ENCODE results near the gene DHX58. TPM values are rescaled to one million over a fixed set of nuclear protein-coding genes. Genes with fewer than 3 reads are reported as not detected.

DHX58 gene
- total RNA-seq, 1 donor from 2014 or later, result 10.6 TPM

DNA sequence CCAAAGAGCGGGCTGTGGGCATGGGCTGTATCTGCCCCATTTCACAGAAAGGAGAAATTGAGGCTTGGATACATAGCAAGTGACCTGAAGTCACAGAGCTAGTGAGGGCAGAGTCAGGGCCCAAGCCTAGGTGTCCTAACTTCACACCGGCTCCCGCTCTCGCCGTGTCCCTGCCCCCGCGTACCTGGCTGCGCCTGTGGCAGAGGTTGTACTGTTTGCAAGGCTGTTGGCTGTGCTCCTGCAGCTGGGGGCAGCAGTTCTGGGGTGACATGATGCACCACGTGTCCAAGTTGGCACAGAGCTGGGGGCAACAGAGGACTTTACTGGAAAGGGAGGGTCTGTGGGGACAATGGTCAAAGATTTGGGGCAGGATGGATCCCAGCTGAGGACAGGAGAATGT is 3.4 kb downstream of the DHX58 start:
- DNase-seq, result no peak

DNA sequence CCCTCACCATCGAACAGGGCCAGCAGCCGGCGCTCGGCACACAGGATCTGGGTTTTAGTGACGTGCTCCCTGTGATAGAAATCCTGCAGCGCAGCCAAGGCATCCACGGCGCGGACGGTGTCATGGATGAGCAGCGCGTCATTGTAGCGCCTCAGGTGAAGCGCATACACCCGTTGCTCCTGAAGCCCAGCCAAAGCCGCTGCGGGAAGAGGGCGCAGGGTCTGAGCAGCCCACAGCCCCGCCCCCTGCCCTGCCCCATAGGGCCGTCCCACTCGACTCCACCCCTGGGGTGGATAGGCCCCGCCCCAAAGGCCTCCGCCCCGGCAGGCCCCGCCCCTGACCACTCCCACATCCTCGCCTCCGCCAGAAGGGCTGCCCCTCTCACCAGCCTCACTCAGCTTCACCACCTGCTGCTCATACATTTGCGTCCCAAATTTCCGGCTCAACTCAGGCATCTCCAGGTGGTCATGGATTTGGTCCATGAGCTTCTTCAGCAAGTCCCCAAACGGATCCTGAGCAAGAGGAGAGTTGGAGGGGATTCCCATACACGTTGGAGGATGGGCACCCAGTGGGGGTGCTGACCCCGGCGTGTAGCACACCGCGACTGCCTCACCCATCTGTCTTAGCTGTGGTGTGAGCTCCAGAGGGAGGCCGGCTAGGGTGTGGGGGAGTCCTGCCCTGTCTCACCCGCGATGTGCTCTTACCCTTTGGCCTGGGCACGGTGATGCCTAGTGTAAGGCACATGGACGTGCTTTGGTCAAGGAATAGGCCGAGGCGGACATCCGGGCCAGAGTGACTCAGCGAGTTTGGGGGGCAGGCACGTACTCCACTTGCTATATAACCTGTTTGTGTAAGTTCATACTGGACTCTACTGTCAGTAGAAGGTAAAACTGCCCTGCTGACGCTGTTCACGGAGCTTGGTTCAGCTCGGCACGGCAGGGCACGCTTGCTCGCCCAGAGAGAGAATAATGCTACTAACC is 4.6 kb downstream of the DHX58 start:
- DNase-seq, result peak; percentile 70

DNA sequence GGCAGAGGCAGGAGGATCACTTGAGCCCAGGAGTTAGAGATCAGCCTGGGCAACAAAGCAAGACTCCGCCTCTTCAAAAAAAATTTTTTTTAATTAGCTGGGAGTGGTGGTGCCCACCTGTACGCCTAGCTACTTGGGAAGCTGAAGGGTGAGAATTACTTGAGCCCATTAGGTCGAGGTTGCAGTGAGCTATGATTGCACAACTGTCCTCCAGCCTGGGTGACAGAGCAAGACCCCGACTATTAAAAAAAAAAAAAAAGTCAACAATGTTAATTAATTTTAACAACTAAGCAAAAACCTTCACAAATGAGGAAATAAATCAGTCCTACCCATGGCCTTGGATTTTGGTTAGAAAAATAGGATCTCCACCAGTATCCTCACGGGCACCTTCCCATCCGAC is 5.4 kb downstream of the DHX58 start:
- no peak for DNase-seq

DNA sequence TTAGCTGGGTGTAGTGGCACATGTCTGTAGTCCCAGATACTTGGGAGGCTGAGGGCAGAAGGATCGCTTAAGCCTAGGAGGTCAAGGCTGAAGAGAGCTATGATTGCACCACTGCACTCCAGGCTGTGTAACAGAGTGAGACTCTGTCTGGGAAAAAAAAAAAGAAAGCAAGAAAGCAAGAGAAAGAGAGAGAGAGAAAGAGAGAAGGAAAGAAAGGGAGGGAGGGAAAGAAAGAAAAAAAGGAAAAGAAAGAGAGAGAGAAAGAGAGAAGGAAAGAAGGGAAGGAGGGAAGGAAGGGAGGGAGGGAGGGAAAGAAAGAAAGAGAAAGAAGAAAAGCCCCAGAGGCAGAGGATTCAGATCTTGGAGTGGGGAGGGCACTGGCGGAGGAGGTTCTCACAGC is 6.5 kb downstream of the DHX58 start:
- DNase-seq, result no peak

DNA sequence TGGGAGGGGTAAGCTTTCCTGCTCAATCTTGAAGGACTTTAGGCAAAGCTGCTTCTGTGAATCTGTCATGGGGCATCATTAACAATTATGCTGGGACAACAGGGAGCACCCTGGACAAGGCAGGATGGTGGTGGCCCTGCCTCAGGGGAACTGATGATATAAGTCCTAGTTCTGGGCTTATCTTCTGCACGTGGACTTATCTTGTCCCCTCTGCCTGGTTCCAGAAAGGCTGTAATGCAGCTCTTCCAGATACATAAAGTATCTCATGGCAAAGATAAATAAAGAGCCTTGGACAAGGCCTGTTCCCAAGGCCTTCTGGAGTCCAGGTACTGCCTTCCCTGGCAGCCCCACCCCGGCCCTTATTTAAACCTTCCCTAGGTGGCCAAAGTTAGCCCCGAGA is 8.2 kb downstream of the DHX58 start:
- no peak for DNase-seq

DNA sequence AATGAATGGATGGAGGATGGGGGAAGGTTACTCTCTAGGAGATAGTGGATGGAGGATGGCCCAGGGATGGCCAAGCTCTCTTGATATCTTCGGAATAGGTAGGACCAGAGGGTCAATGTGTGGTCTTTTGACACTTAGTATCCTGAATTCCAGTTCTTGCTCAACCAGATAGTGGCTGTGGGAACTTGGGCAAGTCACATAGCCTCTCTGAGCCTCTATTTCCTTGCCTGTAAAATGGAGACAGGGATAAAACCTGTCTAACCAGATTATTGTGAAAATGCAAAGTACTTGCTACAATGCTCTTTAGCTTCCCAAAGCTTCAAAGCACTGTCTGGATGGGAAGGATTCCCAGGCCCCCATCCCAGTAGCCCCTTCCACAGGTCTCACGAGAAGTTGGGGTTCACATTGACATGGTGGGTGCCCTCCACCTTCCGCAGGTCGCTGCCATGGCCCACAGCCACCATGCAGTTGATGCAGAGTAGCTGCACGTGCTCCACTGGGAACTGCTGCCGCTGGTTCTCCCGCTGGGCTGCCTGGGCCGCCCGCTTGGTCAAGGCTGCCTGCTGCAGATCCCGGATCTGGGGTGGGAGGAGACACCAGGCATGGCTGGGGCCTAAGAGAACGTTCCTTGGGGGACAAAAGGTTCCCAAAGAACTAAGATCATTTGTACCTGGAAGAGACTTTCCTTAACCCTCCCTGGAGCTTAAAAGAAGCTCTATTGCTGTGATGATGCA is 9.1 kb downstream of the DHX58 start:
- DNase-seq, result no peak

DNA sequence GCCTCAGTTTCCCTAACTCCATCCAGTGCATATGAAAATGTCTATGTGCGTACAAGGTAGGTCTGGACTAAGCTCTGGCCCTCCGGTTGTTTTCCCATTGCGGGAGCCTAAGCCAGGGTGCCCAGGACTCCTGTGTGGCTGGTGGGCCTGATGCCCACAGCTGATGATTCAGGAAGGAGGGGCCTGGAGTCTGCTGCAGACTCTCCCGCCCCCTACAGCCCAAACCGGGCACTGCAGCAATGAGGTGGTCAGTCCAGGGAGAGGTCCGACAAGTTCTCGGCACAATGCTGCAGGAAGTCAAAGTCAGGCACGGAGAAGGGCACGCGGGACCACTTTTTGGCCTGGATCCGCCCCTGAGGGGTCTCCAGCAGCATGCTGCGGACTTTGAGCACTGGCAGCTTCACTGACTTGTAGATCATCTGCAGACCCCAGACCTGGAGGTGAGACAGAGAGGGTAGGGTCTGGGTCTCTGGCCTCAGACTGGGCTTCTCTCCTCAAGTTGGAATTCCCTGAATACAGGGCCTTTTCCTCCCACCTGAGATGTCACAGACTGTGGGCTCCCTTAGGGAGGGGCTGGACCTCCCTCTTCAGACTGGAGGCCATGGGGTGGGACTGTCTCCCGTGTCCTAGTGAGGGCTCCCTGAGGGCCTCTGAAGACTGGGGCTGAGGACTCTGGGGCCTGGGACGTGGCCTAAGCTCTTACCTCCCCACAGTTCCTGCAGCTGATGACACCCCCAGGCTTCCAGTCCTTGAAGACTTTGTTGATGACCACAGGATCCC is 10.8 kb downstream of the DHX58 start:
- peak; percentile 89 for DNase-seq

DNA sequence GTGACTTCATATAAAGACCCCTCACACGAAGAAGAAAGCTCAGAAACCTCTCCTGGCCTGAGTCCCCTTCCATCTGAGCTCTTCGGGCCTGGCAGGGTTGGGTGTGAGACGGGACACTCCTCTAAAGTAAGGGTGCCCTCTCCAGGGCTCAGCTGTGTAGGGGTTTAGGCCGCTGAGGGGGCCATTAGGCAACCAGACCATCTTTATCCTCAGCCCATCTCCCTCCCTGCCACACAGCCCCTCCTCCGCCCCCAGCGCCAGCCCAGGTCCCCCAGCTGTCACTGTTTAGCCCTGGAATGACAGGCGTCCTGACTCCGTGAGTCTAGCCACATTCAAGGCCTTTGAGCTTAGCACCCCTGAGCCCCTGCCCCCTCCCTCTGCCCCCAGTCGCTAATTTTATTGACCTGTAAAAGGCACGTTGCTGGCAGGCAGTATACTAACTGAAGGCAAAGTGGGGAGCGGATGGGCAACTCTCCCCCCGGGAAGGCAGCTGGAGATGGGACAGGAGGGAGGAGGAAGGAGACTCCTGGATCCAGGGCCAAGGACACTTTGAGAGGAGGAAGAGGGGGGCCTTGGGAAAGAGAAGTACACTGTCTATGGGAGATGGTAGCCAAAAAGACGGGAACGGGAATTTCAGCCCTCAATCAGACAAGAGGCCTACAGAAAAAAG is 13.6 kb downstream of the DHX58 start:
- DNase-seq, result no peak

DNA sequence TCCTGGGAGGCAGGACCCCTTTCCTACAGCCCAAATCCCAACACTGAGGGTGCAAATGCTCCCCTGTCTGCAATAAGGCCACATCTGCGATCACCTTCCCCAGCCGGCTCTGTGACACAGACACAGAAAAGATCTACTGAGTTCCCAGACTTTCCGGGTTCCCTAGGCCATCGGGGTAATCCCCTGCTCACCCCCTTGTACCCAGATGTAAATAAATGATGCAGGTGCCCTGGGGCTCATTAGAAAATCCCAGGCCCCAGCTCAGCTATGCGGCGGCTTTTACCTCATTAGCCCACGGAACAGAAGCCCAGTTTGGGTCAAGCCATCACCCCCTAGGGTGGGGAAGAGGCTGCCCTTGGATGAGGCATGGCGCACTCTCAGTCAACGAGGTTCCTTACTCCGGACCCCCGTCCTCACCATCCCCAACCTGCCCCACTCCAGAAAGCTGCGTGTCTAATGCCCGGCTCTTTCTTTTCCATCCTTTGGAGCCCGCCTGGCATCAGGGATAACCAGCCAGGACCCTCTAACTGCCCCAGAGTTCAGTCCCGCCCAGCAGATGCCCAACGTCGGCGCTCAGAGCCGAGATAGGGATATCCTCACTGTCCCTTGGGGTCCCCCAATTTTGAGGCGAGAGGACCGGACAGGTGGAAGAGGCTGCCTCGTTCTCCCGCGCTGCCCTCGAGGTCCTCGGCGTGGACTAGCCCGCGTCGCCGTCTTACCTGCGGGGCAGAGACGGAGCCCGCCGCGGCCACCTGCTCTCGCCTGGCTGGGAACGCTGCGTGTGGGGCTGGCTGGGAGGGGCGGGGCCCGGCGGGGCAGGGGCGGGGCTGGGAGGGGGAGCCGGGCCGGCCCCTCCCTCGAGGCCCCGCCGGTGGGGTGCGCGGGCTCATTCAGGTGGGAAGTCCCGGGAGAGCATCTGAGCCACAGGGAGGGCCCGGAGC is 14.6 kb downstream of the DHX58 start, which contains the start of gene ZNF385C:
ZNF385C (minus strand) TSS at position 783 of the 941 bp plus-strand sequence. CDS start 35,417 bp downstream, outside the sequence.
- DNase-seq, result no peak

DNA sequence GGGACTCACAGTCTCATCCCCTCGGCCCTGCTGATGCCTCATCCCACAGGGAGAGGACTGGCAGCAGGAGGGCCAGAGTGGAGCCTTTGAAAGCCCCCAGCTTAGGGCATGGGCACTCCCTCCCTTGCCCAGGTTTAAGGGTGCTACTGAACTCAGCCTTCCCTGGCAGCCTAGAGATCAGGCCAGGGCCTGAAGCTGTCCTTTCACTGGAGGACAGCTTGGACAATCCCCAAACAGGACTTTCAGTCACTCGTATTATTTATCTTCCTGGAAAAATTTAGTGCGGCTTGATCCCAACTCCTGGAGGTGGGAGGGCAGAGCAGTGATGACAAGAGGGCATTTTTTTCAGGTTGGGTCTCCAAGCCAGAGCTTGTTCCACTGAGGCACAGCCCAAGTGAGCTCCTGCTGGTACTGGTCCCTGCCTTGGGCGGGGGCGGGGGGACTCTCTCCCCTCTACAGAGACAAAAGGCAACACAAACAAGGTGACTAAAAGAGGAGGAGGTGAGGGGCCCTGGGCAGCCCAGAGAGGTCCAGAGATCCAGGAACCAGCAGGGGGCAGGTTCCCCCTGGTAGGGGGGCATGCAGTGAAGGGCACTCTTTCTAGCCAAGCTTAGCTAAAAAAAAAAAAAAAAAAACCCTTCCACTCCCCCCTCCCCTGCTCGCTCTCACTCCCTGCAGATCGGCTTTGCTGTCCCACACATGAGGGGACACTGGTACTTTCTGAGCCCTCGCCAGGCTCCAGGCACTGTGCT is 16.0 kb downstream of the DHX58 start:
- no peak for DNase-seq

DNA sequence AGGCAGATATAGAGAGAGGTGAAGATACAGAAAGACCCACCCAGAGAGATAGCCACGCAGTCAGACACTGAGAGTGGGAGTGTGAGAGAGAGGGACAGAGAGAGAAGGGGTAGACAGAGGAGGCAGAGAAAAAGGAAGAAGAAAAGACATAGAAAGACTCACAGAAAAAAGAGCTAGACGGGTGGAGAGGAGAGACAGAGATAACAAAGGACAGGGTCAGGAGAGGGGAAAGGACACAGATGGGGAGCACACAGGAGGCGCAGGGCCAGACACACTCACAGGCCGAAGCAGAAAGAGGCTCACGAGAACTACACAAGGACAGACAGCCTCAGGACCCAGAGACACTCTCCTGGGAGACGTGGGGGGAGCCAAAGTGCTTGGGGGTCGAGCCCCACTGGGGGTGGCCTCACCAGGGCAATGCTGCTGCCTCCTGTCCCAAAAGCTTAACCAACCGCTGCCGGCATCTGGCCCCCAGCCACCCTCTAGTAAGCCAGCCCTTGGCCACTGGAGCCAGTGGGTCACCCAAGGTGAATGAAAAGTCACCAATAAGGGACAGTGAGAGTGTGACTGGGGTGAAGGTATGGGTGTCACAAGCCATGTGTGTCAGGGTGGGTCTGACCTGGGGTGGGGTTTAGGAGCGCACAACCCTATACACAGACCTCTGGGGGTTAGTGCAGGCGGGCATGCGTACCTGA is 18.0 kb downstream of the DHX58 start:
- DNase-seq, result no peak

DNA sequence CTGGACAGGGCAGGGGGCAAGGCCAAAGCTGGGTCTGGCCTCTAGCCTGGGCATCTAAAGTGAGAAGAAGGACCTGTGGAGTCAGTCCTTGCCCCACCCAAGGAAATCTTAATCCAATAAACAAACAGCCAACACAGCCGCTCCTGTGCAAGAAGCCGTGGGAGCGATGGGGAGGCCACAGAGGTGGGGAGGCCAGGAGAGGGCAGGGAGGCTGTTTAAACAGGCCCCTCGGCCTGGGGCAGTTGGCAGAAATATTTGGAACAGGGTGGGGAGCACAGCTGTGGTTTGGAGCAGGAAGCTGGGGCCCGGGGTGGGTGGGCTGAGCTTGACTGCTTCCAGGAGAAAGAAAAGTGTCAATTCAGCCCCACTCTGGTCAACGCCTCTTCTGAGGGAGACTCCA is 19.6 kb downstream of the DHX58 start:
- DNase-seq, result no peak

DNA sequence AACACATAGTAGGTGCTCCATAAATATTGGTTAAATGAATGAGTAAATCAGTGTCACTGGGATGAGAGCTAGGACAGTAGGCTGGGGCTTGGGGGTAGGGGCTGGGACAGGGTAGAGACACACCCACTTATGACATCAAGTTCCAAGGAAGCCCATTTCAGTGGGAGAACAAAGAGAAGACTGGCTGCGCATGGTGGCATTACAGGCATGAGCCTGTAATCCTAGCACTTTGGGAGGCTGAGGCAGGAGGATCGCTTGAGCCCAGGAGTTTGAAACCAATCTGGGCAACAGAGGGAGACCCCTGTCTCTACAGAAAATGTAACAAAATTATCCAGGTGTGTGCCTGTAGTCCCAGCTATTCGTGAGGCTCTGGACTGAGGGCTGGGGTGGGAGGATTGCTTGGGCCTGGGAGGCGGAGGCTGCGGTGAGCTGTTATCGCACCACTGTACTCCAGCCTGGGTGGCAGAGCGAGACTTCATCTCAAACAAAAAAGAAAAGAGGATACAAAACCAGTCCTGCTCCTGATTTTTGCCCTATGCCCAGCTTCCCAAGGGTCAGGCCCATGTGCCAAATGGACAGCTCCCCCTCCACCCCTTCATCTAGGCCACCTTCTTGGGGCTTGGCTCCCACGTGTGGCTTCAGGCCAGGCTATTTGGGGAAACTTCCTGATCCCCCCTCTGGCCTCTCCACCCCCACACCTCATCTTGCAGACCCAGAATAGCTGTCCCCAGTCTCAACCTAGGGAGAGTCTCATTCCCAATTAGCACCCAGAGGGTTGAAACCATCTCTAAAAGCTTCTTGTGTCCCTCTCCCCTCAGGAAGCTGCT is 21.3 kb downstream of the DHX58 start:
- no peak for DNase-seq

DNA sequence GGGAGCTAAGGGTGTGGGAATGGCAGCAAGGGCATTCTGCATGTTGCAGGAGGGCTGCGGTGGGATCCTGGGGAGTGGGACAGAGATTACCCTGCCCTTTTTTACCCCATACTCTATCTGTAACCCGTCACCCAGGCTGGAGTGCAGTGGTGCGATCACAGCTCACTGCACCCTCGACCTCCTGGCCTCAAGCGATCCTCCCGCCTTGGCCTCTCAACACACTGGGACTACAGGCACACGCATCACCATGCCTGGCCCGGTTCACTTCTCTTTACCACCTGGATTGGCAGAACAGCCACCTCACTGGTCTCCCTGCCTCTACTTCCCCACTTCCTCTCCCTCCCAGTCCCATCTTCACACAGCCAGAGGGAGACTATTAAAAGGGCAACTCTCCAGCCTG is 23.8 kb downstream of the DHX58 start:
- no peak for DNase-seq

DNA sequence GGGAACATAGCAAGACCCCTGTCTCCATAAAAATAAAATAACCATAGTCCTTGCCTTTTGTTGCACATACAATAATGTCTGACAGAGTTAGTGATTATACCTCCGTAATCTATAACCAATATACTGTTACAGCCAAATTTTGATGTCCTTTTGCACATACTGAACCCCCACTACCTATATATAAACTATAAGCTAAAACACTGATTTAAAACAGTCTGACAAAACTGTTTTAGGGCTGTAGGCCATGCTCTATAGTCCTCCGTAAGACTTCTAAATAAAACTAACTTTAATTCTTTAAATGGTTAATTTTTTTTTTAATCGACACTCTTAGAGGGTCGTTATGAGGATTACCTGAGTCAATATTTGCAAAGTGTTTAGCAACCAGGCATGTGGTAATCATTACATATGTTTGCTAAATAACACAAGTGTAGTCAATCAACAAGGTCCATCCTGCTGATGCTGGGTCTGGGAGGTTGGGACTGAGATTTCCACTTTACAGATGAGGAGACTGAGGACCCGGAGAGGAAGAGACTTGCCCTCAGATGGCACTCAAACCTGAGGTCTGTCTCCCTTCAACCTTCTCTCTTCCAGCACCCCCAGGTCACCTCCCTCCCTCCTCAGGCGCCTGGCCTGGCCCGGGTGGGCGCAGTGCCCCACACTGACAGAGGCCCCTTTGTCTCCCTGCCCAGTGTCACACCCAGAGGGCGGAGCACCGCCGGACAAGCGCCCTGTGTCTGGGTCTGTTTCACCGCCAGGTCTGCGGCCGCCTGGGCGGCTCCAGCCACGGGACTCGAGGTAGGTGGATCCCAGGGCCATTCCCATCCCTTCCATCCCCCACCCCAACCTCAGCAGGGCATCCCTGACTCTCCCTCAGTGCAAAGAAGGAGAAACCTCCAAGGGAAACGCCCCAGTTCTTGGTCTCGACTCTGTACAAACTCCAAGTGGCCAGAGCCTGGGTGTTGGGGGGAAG is 24.5 kb downstream of the DHX58 start:
- no peak for DNase-seq

DNA sequence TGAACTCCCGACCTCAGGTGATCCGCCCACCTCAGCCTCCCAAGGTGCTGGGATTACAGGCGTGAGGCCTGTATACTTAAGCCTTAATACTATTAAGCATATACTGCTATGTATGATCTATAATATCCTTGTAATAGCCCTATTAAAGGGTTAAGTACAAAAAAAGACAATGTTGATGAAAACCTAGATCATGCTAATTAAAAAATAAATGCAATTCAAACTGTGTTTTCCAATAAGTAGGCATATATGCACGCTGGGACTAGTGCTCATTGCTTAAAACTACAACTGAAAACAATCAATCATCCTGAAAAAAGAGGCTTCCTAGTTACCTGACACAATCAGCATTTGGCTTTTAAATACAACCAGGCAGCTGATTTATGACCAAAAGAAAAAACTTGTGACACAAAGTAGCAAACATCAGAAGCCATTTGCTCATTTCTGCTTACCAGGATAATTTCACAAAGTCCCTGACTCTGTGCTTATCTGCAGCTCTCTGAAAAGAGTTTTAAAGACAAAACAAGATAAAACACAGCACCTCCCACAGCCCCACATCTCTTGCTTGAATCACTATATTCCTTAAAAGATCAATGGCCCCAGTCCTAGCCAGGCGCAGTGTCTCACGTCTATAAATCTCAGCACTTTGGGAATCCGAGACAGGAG is 25.3 kb downstream of the DHX58 start:
- DNase-seq, result no peak

All from dermis blood vessel endothelial cell (primary cell).